ENCODE results near the gene PRMT1. TPM values are rescaled to one million over a fixed set of nuclear protein-coding genes. Genes with fewer than 3 reads are reported as not detected.
A peak's percentile ranks its signal among the peaks of the same experiment; 100 is the strongest.

Gene PRMT1
- total and polyA plus RNA-seq, 9 of the 15 experiments (the other 6 are each of a cell fraction or from before 2014, with no cell fraction given): 13.3 to 464 (median 326) TPM

- no peak for TF ChIP-seq ZNF407 (IDR thresholded peaks at IDR 0.05; ENCODE audit: low read depth)
- TF ChIP-seq POLR2G (IDR thresholded peaks at IDR 0.05; ENCODE audit: low read depth, low read length): peak; percentile 64
- TF ChIP-seq E2F6 (IDR thresholded peaks at IDR 0.05; ENCODE audit: borderline replicate concordance in 1 of 2, extremely low read depth in 1 of 2, insufficient read depth in 1 of 2, insufficient read length in 1 of 2, low read depth in 1 of 2, low read length in 1 of 2, poor library complexity in 1 of 2, severe bottlenecking in 1 of 2): no peak
- TF ChIP-seq ZNF174 (CRISPR knock-in tag; IDR thresholded peaks at IDR 0.05): no peak
- no peak for TF ChIP-seq CCAR2 (IDR thresholded peaks at IDR 0.05; ENCODE audit: low read depth, low read length)
- no peak for TF ChIP-seq HNRNPK (IDR thresholded peaks at IDR 0.05; ENCODE audit: low read depth, low read length, poor library complexity, severe bottlenecking)
- TF ChIP-seq ZNF263 (CRISPR knock-in tag; IDR thresholded peaks at IDR 0.05; ENCODE audit: borderline replicate concordance): no peak
- no peak for TF ChIP-seq MYC (IDR thresholded peaks at IDR 0.05; ENCODE audit: low read depth, low read length)
- no peak for TF ChIP-seq MYC (CRISPR knock-in tag; IDR thresholded peaks at IDR 0.05; ENCODE audit: borderline replicate concordance, low read depth)
- peak; percentile 59 to 69 (median 63) for TF ChIP-seq CTCF (IDR thresholded peaks at IDR 0.05 in 2 of 3, conservative IDR thresholded peaks at IDR 0.05 in 1 of 3; ENCODE audit: insufficient read depth in 2 of 3, low read depth in 1 of 3, low read length in 3 of 3)
- TF ChIP-seq ZFPM2 (CRISPR knock-in tag; IDR thresholded peaks at IDR 0.05): no peak
- peak; percentile 35; the same call in 1 of the 2 replicates for TF ChIP-seq SMC3 (conservative IDR thresholded peaks at IDR 0.05; ENCODE audit: insufficient read depth, low read depth, low read length)
- peak; percentile 60 for TF ChIP-seq RBFOX2 (IDR thresholded peaks at IDR 0.05; ENCODE audit: low read depth, low read length)
- TF ChIP-seq ZBTB7A (IDR thresholded peaks at IDR 0.05; ENCODE audit: borderline replicate concordance, control insufficient read depth, low read depth, low read length): peak; percentile 40; the same call in 1 of the 2 replicates
- TF ChIP-seq ZZZ3 (IDR thresholded peaks at IDR 0.05): no peak
- no peak for TF ChIP-seq ZNF583 (CRISPR knock-in tag; IDR thresholded peaks at IDR 0.05)
Observed at GRCh38 chr19:49684251-49684982, 7.3 kb downstream of the PRMT1 start (continued).
